ENCODE results near the gene PRDM10. TPM values are rescaled to one million over a fixed set of nuclear protein-coding genes. Genes with fewer than 3 reads are reported as not detected.

PRDM10 gene
- total RNA-seq, 1 experiment from 2014 or later: 18.1 TPM

GRCh38 chr11:129933891-129934290 lies 68.7 kb downstream of the PRDM10 start:
- Histone ChIP-seq H3K4me1 (ENCODE audit: insufficient read depth, low read length, poor library complexity, severe bottlenecking) (no peaks in the 10 kb centered on the region), H3K4me3 (ENCODE audit: low read depth, low read length, poor library complexity, severe bottlenecking) (no peak overlapping the region), H3K36me3 (ENCODE audit: insufficient read depth, low read length, poor library complexity, severe bottlenecking) (no peaks in the 10 kb centered on the region), H3K27ac (ENCODE audit: low read depth, low read length, poor library complexity, severe bottlenecking) (no peak overlapping the region), H3K27me3 (replicated peaks; ENCODE audit: insufficient read depth, low read depth, low read length, poor library complexity) (no peaks in the 10 kb centered on the region), H3K9me3 (ENCODE audit: low read depth, low read length, poor library complexity, severe bottlenecking) (no peaks in the 10 kb centered on the region)
- ChIA-PET CTCF (no interaction called here), POLR2A (ENCODE audit: low non-redundant PET) (no interaction called here)
- BruUV-seq (replicated peaks): no TSS peak
- no peak for TF ChIP-seq EZH2 (IDR thresholded peaks at IDR 0.05; ENCODE audit: borderline replicate concordance, low read depth, low read length, poor library complexity, severe bottlenecking)
- DNase-seq (ENCODE audit: low spot score): no peak
- intact Hi-C loops (cut with micrococcal nuclease; ENCODE audit: unreplicated experiment): no loop called here

GRCh38 chr11:129933262-129933661 lies 69.4 kb downstream of the PRDM10 start:
- intact Hi-C loops (cut with micrococcal nuclease; ENCODE audit: unreplicated experiment): no loop called here
- no peak overlapping the region for H3K27ac ChIP-seq (ENCODE audit: low read depth, low read length, poor library complexity, severe bottlenecking)
- no peak for TF ChIP-seq CTCF (conservative IDR thresholded peaks at IDR 0.05; ENCODE audit: low read depth, low read length)
- TF ChIP-seq EZH2 (IDR thresholded peaks at IDR 0.05; ENCODE audit: borderline replicate concordance, low read depth, low read length, poor library complexity, severe bottlenecking): no peak
- no peaks in the 10 kb centered on the region for H3K36me3 ChIP-seq (ENCODE audit: insufficient read depth, low read length, poor library complexity, severe bottlenecking)
- CTCF ChIA-PET: no interaction called here
- BruUV-seq (replicated peaks): no TSS peak
- H3K27me3 ChIP-seq (replicated peaks; ENCODE audit: insufficient read depth, low read depth, low read length, poor library complexity): no peaks in the 10 kb centered on the region
- POLR2A ChIA-PET (ENCODE audit: low non-redundant PET): no interaction called here
- no peak for DNase-seq (ENCODE audit: low spot score)
- H3K4me3 ChIP-seq (ENCODE audit: low read depth, low read length, poor library complexity, severe bottlenecking): no peak overlapping the region
- no peaks in the 10 kb centered on the region for H3K9me3 ChIP-seq (ENCODE audit: low read depth, low read length, poor library complexity, severe bottlenecking)
- H3K4me1 ChIP-seq (ENCODE audit: insufficient read depth, low read length, poor library complexity, severe bottlenecking): no peaks in the 10 kb centered on the region

GRCh38 chr11:129932381-129933067 lies 70.1 kb downstream of the PRDM10 start:
- Histone ChIP-seq H3K9me3 (ENCODE audit: low read depth, low read length, poor library complexity, severe bottlenecking) (no peaks in the 10 kb centered on the region), H3K36me3 (ENCODE audit: insufficient read depth, low read length, poor library complexity, severe bottlenecking) (no peaks in the 10 kb centered on the region), H3K27me3 (replicated peaks; ENCODE audit: insufficient read depth, low read depth, low read length, poor library complexity) (no peaks in the 10 kb centered on the region), H3K4me1 (ENCODE audit: insufficient read depth, low read length, poor library complexity, severe bottlenecking) (no peaks in the 10 kb centered on the region), H3K4me3 (ENCODE audit: low read depth, low read length, poor library complexity, severe bottlenecking) (no peak overlapping the region), H3K27ac (ENCODE audit: low read depth, low read length, poor library complexity, severe bottlenecking) (no peak overlapping the region)
- no peak for DNase-seq (ENCODE audit: low spot score)
- intact Hi-C loops (cut with micrococcal nuclease; ENCODE audit: unreplicated experiment): no loop called here
- no TSS peak for BruUV-seq (replicated peaks)
- ChIA-PET CTCF (interaction anchor here (0.5 kb wide), 2 partner anchors 133 to 242 kb away, joined by 4 to 7 read pairs; no protein-coding TSS in a partner anchor), POLR2A (ENCODE audit: low non-redundant PET) (no interaction called here)
- TF ChIP-seq CTCF (conservative IDR thresholded peaks at IDR 0.05; ENCODE audit: low read depth, low read length): no peak
- TF ChIP-seq EZH2 (IDR thresholded peaks at IDR 0.05; ENCODE audit: borderline replicate concordance, low read depth, low read length, poor library complexity, severe bottlenecking): no peak

GRCh38 chr11:129930743-129931142 lies 71.9 kb downstream of the PRDM10 start:
- no peak for DNase-seq (ENCODE audit: low spot score)
- CTCF ChIA-PET: no interaction called here
- POLR2A ChIA-PET (ENCODE audit: low non-redundant PET): no interaction called here
- Histone ChIP-seq H3K9me3 (ENCODE audit: low read depth, low read length, poor library complexity, severe bottlenecking) (no peaks in the 10 kb centered on the region), H3K27ac (ENCODE audit: low read depth, low read length, poor library complexity, severe bottlenecking) (no peak overlapping the region), H3K4me1 (ENCODE audit: insufficient read depth, low read length, poor library complexity, severe bottlenecking) (no peaks in the 10 kb centered on the region), H3K4me3 (ENCODE audit: low read depth, low read length, poor library complexity, severe bottlenecking) (no peak overlapping the region), H3K27me3 (replicated peaks; ENCODE audit: insufficient read depth, low read depth, low read length, poor library complexity) (no peaks in the 10 kb centered on the region), H3K36me3 (ENCODE audit: insufficient read depth, low read length, poor library complexity, severe bottlenecking) (no peaks in the 10 kb centered on the region)
- intact Hi-C loops (cut with micrococcal nuclease; ENCODE audit: unreplicated experiment): no loop called here
- no TSS peak for BruUV-seq (replicated peaks)
- TF ChIP-seq EZH2 (IDR thresholded peaks at IDR 0.05; ENCODE audit: borderline replicate concordance, low read depth, low read length, poor library complexity, severe bottlenecking) (no peak), CTCF (conservative IDR thresholded peaks at IDR 0.05; ENCODE audit: low read depth, low read length) (no peak)

Data from A673 (cell line).